ENCODE results near the gene TBXAS1. TPM values are rescaled to one million over a fixed set of nuclear protein-coding genes. Genes with fewer than 3 reads are reported as not detected.

TBXAS1 gene
- total RNA-seq, 1 donor from 2014 or later, result not detected

- Mint-ChIP-seq H3K27ac (ENCODE audit: unreplicated experiment) (no peak overlapping the region), H3K9me3 (ENCODE audit: unreplicated experiment) (no peaks in the 10 kb centered on the region), H3K36me3 (ENCODE audit: unreplicated experiment) (no peaks in the 10 kb centered on the region), H3K27me3 (ENCODE audit: unreplicated experiment) (peaks cover 1% of the 10 kb centered on the region), H3K4me3 (ENCODE audit: unreplicated experiment) (no peak overlapping the region), H3K4me1 (ENCODE audit: low read depth, unreplicated experiment) (no peaks in the 10 kb centered on the region)
- no peak for TF ChIP-seq CTCF (IDR thresholded peaks at IDR 0.05; ENCODE audit: partially characterized antibody, unreplicated experiment)
- no peak for DNase-seq
Measured at GRCh38 chr7:139914306-139915267, 85.5 kb downstream of the TBXAS1 start.

GRCh38 chr7:139915268-139915863, 86.3 kb downstream of the TBXAS1 start:
- no peak for TF ChIP-seq CTCF (IDR thresholded peaks at IDR 0.05; ENCODE audit: partially characterized antibody, unreplicated experiment)
- Mint-ChIP-seq H3K36me3 (ENCODE audit: unreplicated experiment) (no peaks in the 10 kb centered on the region), H3K9me3 (ENCODE audit: unreplicated experiment) (no peaks in the 10 kb centered on the region), H3K27me3 (ENCODE audit: unreplicated experiment) (peaks cover 1% of the 10 kb centered on the region), H3K4me3 (ENCODE audit: unreplicated experiment) (no peak overlapping the region), H3K4me1 (ENCODE audit: low read depth, unreplicated experiment) (no peaks in the 10 kb centered on the region), H3K27ac (ENCODE audit: unreplicated experiment) (no peak overlapping the region)
- DNase-seq, result no peak

- TF ChIP-seq CTCF (IDR thresholded peaks at IDR 0.05; ENCODE audit: partially characterized antibody, unreplicated experiment), result no peak
- H3K4me1 Mint-ChIP-seq (ENCODE audit: low read depth, unreplicated experiment), result no peaks in the 10 kb centered on the region
- no peaks in the 10 kb centered on the region for H3K9me3 Mint-ChIP-seq (ENCODE audit: unreplicated experiment)
- peaks cover 3% of the 10 kb centered on the region for H3K27me3 Mint-ChIP-seq (ENCODE audit: unreplicated experiment)
- DNase-seq, result no peak
- no peak overlapping the region for H3K4me3 Mint-ChIP-seq (ENCODE audit: unreplicated experiment)
- H3K36me3 Mint-ChIP-seq (ENCODE audit: unreplicated experiment), result no peaks in the 10 kb centered on the region
- no peak overlapping the region for H3K27ac Mint-ChIP-seq (ENCODE audit: unreplicated experiment)
Measured at GRCh38 chr7:139915864-139916716, 87.0 kb downstream of the TBXAS1 start.

GRCh38 chr7:139916717-139917395, 87.8 kb downstream of the TBXAS1 start:
- Mint-ChIP-seq H3K27ac (ENCODE audit: unreplicated experiment) (no peak overlapping the region), H3K36me3 (ENCODE audit: unreplicated experiment) (no peaks in the 10 kb centered on the region), H3K4me3 (ENCODE audit: unreplicated experiment) (no peak overlapping the region), H3K27me3 (ENCODE audit: unreplicated experiment) (peaks cover 3% of the 10 kb centered on the region), H3K4me1 (ENCODE audit: low read depth, unreplicated experiment) (no peaks in the 10 kb centered on the region), H3K9me3 (ENCODE audit: unreplicated experiment) (no peaks in the 10 kb centered on the region)
- DNase-seq, result no peak
- no peak for TF ChIP-seq CTCF (IDR thresholded peaks at IDR 0.05; ENCODE audit: partially characterized antibody, unreplicated experiment)

All from glutamatergic neuron (in vitro differentiated cells).